GM19397 (cell line): Measurements from ENCODE around the gene KLHL18.
"Not testable (repeated sequence)": the region's sequence is repeated elsewhere in the genome, so short reads cannot be mapped to it uniquely, and the experiment has no call there.

Source experiments
- ATAC-seq: cut with Tn5 transposase; IDR thresholded peaks from one replicate; pipeline ENCODE4 v1.9.1; 2021; ENCODE audit warnings: mild to moderate bottlenecking, moderate library complexity; ENCODE audit not compliant: unreplicated experiment

Gene KLHL18

GRCh38 chr3:47310391-47310790 lies 27.6 kb downstream of the KLHL18 start:
- ATAC-seq, result no peak

GRCh38 chr3:47313341-47314055 lies 30.8 kb downstream of the KLHL18 start:
- ATAC-seq, result no peak

- ATAC-seq, result no peak
Measured at GRCh38 chr3:47314056-47314764, 31.5 kb downstream of the KLHL18 start.

GRCh38 chr3:47315069-47315647 lies 32.4 kb downstream of the KLHL18 start:
- ATAC-seq, result no peak

- not testable (repeated sequence) for ATAC-seq
Measured at GRCh38 chr3:47316151-47316550, 33.4 kb downstream of the KLHL18 start.

- ATAC-seq, result no peak
Measured at GRCh38 chr3:47318916-47319315, 36.2 kb downstream of the KLHL18 start.

- ATAC-seq, result no peak
Measured at GRCh38 chr3:47319956-47320355, 37.2 kb downstream of the KLHL18 start.

GRCh38 chr3:47323431-47324277 lies 40.9 kb downstream of the KLHL18 start:
- ATAC-seq, result no peak

GRCh38 chr3:47324278-47324865 lies 41.6 kb downstream of the KLHL18 start:
- ATAC-seq, result no peak

GRCh38 chr3:47333907-47334306 lies 51.2 kb downstream of the KLHL18 start:
- ATAC-seq, result no peak

GRCh38 chr3:47337656-47338055 lies 54.9 kb downstream of the KLHL18 start:
- ATAC-seq, result no peak

GRCh38 chr3:47339951-47340350 lies 57.2 kb downstream of the KLHL18 start:
- ATAC-seq, result no peak

- no peak for ATAC-seq
Measured at GRCh38 chr3:47340866-47341265, 58.1 kb downstream of the KLHL18 start.

- ATAC-seq, result no peak
Measured at GRCh38 chr3:47342151-47342550, 59.4 kb downstream of the KLHL18 start.

- ATAC-seq, result no peak
Measured at GRCh38 chr3:47342812-47343211, 60.1 kb downstream of the KLHL18 start.

GRCh38 chr3:47343471-47343971 lies 60.8 kb downstream of the KLHL18 start:
- no peak for ATAC-seq

GRCh38 chr3:47344971-47345370 lies 62.2 kb downstream of the KLHL18 start:
- no peak for ATAC-seq

GRCh38 chr3:47347217-47347801 lies 64.6 kb downstream of the KLHL18 start:
- ATAC-seq, result peak; percentile 74

- ATAC-seq, result no peak
Measured at GRCh38 chr3:47348411-47349154, 65.8 kb downstream of the KLHL18 start.

- ATAC-seq, result no peak
Measured at GRCh38 chr3:47355010-47355409, 72.3 kb downstream of the KLHL18 start.
